ENCODE results near the gene KIAA0232. TPM values are rescaled to one million over a fixed set of nuclear protein-coding genes. Genes with fewer than 3 reads are reported as not detected.
"Not testable (repeated sequence)": the region's sequence is repeated elsewhere in the genome, so short reads cannot be mapped to it uniquely, and the experiment has no call there.

KIAA0232 gene
- polyA plus RNA-seq, 4 donors: 37.7 to 45.8 (median 44.1) TPM

DNA sequence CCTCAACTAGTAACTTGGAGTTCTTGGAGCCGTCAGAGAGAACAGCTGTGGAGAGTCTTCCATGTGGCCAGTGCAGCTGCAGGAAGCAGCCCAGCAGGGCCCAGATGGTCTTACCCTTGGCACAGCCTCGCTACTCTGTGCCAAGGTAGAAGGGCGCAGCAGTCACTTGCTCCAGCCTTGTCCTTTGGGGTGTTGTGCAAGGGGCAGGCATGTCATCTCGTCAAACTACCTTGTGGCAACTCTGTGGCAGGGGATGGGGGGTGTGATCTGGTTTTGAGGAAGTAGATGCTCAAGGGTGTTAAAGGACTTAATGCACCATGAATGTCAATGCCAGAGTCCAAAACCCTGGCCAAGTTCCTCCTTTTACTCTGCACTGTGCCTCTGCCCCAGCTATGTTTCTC, 92.9 kb downstream of the KIAA0232 start:
- no peak for DNase-seq (ENCODE audit: low read depth in 4 of 4, low spot score in 3 of 4)

DNA sequence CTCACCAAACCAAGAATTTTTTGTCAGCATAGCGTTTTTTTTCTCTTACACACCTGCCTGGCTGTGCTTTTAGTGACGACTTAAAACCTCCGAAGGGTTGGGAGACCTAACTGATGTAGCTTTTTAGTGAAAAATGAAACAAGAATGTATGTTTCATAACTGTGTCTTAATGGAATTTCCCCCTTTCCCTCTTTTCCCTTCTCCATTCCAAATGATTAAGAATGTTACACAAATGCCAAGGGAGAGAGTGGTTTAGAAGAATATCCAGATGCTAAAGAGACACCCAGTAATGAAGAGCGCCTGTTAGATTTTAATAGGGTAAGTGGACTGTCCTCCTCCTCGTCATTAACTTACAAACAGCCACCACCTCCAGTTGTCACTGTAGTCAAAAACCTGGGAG, 93.9 kb downstream of the KIAA0232 start:
- DNase-seq (ENCODE audit: low read depth in 4 of 4, low spot score in 3 of 4): no peak

DNA sequence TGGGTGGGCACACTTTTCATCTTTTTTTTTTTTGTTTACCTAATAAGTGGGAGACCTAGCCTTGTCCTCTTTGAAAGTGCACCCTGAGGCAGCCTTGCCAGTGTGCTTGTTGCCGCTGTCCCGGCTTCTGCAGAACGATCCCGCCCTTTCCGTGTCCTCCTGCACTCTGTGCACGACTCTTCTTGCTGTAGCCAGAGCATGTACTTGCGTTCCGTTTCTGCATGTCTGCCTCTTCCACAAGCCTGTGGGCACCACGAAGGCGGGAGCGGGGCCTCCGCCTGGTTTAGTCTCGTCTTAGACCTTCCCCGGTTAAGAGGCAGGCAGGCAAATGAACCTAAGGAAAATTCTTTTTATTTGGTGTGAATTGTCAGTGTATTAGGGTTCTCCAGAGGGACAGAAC, 94.5 kb downstream of the KIAA0232 start:
- DNase-seq (ENCODE audit: low read depth in 4 of 4, low spot score in 3 of 4): no peak

DNA sequence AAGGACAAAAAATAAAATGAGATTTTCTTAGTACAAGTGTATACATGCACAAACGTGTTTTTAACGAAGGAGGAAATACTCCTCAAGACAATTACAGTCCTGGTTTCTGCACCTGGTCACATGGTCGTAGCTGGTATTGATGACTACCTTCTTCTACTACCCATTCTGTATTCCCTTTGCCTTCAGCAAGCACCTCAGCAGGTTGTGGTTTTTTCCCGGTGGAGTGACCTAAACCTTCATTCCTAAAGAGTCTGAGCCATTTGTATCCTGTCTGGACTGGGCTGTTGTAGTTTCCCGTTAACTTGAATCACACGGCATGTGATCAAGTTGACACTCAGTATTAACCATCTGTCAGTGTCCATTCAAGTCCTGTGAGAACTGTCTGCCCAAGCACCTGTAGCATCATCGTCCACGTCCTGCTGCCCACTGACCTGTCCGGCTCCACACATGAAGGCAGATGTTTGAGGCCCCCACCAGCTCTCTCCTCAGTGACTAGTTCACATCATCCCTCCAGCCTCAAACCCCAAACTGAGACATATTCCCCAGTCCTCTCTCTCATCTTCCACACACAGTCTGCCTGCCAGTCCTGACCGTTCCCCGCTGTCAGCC, 96.0 kb downstream of the KIAA0232 start:
- no peak for DNase-seq (ENCODE audit: low read depth in 4 of 4, low spot score in 3 of 4)

DNA sequence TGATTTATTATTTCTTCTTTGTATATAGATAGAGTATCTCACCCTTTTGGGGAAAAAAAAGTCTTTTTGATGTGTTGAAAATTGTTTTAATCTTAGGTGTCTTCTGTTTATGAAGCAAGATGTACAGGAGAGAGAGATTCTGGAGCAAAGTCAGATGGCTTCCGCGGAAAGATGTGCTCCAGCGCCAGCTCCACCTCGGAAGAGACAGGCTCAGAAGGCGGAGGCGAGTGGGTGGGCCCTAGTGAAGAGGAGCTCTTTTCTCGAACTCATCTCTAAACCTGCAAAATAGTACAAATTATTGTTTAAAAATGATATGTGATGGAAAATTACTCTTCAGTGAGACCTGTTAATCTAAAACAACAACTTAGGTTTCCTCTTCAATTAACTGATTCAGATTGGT, 98.2 kb downstream of the KIAA0232 start:
- no peak for DNase-seq (ENCODE audit: low read depth in 4 of 4, low spot score in 3 of 4)

DNA sequence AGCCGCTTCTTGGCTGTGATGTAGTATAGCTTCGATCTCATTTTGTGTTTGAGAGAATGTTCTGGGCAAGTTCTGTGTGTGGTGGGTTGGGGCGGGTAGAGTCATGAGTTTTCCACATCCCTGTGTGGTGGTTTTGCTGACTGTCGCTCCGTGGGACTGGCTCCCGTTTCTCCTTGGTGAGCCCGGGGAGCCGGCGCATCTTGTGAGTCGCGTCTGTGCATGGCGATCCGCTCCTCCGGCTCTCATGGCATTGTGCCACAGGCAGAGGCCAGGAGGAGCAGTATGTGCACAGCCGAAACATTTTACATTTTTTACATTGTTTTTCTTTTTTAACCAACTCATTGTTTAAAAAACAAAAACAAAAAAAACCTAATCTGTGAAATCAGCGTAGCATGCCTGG, 99.4 kb downstream of the KIAA0232 start:
- DNase-seq (ENCODE audit: low read depth in 4 of 4, low spot score in 3 of 4): no peak

DNA sequence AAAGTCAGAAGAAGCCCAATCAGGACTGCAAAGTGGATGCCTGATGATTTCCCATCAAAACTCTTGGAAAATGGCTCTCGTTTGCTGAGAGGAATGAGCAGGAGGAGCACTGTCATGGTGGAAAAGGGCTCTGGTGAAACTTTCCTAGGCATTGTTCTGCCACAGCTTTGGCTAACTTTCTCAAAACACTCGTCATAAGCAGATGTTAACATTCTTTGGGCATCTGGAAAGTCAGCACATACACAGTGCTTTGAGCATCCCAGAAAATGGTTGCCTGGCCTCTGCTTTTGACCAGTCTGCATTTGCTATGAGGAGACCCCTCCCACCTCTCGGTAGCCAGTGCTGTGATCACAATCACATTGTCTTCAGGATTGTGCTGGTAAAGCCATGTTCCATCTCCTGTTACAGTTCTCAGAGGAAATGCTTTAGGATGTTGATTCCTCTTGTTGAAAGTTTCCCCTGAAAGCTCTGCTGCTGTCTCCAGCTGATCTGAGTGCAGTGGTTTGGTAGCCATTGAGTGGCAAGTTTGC, 101.9 kb downstream of the KIAA0232 start:
- no peak for DNase-seq (ENCODE audit: low read depth in 4 of 4, low spot score in 3 of 4)

DNA sequence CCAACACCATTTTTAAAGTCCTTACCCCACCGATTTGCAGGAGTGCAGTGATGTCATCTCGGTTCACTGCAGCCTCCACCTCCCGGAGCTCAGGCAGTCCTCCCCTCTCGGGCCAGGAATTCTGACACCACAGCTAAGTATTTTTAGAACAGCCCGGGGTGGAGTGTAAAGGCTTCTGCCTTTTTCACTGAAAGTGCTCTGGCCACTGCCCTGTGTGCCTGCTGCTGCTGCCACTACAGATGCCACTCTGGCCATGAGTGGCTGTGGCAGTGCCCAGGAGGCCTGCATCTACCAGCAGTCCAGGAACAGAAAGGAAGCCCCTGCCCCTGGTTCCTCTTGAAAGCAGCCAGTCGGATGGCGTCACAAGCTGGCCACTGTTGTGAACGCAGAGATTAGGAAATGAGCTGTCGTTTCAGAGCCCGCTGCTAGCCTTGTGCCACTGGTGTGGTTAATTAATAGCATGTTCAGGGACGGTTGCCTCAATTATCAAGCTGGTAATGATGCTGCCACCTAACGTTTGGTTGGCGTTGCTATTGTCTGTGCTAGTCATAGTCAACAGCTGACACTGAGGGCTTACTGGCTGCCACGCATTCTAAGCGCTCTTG, 103.5 kb downstream of the KIAA0232 start:
- DNase-seq (ENCODE audit: low read depth in 4 of 4, low spot score in 3 of 4): no peak

DNA sequence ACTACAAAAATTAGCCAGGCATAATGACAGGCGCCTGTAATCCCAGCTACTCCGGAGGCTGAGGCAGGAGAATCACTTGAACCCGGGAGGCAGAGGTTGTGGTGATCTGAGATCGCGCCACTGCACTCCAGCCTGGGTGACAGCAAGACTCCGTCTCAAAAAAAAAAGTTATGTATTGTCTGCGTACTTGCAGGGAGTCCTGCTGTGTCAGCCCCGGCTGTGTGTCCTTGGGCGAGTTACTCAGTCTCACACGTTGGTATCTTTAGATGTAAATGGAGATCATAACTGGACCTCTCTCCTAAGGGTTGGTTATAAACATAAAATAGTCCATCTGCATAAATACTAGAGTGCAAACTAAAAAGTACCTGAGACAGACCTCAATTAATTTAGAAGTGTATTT, 104.4 kb downstream of the KIAA0232 start:
- no peak for DNase-seq (ENCODE audit: low read depth in 4 of 4, low spot score in 3 of 4)

DNA sequence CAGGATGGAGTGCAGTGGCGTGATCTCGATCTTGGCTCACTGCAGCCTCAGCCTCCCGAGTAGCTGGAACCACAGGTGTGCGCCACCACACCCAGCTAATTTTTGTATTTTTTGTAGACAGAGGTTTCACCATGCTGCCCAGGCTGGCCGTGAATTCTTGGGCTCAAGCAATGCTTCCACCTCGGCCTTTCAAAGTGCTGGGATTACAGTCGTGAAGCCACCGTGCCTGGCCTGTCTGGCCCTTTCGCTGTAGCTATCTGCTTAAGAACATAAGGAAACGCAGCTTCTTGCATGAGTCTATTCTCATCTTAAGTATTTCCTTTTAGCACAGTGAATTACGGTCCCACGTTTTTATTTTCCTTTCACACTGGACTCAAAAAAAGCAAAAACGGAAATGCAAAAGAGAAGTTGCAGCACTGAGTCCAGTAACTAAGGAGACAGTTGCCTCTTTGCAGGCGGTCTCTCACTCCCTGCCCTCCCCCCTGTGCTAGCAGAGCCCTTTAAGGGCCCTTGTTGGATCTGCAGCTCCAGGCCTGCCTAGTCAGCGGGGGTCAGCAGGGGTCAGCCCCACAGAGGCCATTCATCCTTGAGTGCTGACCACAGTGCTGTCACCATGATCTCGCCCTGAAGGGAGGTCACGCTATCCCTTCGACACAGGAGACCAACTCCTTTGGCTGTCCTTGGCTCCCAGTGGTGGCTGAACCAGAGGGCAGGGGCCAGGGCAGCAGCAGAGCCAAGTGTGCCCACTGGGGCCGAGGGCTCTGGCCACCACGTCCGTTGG, 105.3 kb downstream of the KIAA0232 start:
- DNase-seq (ENCODE audit: low read depth in 4 of 4, low spot score in 3 of 4): no peak

DNA sequence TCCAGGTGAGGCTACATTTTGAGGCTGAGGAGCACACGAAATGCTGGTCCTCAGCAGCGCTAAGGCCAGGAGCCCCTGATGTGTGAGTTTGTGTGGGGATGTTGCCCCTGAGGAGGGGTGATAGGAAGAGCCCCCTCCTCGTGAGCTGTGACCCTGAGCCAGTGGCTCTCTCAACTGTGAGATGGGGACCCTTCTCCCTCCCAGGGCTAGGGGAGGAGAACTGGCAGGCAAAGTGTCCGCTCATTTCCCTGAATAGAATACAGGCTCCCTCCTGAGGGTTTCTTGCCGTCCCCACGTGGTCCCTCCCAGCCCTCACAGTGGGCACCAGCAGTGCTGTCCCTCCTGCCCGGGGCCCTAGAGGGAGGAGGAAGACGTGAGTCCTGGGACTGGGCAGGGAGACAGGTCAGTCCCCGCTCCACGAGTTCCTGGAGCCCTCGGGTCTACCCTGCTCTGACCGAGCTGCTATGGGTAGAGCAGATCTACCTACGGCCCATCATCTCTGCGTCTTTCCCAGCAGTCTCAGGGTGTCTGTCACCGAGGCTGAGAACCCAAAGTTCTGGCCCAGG, 106.1 kb downstream of the KIAA0232 start:
- no peak for DNase-seq (ENCODE audit: low read depth in 4 of 4, low spot score in 3 of 4)

DNA sequence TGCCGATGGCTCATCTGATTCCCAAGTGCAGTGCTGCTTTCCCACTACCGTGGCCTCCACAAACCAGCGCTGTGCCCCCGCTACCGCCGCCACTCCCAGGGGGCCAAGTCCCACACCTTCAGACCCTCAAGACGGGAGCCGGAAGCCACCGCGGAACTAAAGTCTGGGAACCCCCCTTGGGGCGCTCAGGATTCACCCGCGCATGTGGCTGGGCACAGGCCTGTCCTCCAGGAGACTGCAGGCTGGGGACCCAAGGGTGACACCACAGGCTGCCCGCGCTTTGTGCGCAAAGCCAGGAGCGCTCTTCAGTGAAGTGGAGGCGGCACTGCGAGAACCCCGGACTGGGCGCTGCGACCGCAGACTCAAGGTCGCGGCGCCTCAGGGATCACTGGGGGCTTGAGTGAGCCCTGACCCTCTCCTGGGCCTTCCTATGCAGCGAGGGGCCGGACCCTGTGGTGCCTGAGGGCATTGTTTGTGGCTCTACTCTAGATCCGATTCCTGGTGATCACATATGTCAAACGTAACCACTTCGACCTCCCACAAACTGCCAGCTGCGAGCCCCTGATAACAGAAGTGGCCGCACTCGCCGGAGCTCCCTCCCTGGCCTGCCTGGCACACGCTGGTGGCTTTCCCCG, 106.7 kb downstream of the KIAA0232 start:
- no peak for DNase-seq (ENCODE audit: low read depth in 4 of 4, low spot score in 3 of 4)

DNA sequence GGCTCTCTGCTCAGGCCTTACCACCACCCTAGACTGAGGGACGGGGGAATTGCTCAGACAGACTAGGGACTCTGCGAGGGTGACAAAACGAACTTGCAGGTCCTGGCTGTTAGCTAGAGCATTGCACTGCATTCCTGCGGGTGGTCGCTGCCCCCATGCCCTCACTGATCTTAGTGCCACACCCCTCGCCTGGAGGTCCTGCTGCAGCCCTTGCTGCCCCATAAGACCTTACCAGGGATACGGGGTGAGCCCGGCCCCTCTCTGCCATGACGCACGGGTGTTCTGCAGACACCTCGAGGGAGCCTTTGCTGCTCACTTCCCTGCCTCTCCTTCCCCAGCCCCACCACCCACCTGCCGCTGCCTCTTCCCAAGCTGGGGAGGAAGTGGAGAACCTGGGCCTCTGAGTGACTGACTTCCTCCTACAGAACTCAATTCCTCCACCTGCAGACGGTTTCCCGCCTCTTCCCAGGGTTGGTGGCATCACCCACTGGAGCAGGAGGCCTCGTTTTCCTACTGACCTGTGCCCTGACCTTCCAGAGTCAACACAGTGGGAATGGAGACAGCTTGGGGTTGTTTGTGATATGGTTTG, 107.3 kb downstream of the KIAA0232 start:
- no peak for DNase-seq (ENCODE audit: low read depth in 4 of 4, low spot score in 3 of 4)

DNA sequence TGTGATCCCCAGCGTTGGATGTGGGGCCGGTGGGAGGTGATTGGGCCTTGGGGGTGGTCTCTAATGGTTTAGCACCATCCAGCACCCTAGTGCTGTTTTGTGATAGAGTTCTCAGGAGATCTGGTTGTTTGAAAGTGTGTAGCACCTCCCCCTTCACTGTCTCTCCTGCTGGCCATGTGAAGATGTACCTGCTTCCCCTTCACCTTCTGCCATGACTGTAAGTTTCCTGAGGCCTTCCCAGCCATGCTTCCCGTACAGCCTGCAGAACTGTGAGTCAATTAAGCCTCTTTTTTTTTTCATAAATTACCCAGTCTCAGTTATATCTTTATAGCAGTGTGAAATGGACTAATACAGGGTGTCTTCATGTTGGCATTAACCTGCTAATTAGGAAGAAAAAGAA, 107.8 kb downstream of the KIAA0232 start:
- DNase-seq (ENCODE audit: low read depth in 4 of 4, low spot score in 3 of 4): no peak

DNA sequence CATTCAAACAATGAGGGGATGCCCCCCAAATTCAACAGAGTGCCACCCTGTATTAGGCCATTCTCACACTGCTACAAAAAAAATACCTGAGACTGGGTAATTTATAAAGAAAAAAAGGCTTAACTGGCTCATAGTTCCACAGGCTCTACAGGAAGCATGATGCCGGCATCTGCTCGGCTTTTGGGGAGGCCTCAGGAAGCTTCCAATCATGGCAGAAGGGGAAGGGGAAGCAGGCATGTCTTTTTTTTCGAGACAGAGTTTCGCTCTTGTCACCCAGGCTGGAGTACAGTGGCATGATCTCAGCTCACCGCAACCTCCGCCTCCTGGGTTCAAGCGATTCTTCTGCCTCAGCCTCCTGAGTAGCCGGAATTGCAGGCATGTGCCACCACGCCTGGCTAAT, 108.4 kb downstream of the KIAA0232 start:
- not testable (repeated sequence) for DNase-seq (ENCODE audit: low read depth in 4 of 4, low spot score in 3 of 4)

DNA sequence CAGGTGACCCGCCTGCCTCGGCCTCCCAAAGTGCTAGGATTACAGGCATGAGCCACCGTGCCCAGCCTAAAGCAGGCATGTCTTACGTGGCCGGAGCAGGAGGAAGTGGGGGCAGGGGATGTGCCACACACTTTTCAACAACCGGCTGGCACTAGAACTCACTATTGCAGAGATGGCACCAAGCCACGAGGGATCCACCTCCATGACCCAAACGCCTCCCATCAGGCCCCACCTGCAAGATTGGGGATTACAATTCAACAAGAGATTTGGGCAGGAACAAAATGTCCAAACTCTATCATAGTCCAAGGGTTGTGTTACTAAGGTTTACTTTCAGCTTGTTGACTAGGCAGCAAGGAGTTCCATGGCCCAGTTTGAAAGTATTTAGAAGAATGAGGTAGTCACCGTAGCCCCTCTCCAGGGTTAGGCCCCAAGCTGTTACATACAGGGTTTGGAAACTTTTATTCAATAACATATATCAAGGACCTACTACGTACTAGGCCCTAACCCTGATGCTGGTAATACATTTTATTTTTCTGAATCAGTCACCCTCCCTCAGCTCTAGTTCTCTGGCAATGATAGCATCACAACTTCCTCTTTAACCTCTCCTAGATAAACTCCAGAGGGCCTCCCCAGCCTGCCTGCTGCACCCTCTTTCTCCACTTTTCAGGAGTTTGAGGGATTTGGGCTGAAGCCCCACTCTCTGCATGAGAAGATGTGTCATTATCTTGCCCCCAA, 109.1 kb downstream of the KIAA0232 start:
- no peak for DNase-seq (ENCODE audit: low read depth in 4 of 4, low spot score in 3 of 4)

DNA sequence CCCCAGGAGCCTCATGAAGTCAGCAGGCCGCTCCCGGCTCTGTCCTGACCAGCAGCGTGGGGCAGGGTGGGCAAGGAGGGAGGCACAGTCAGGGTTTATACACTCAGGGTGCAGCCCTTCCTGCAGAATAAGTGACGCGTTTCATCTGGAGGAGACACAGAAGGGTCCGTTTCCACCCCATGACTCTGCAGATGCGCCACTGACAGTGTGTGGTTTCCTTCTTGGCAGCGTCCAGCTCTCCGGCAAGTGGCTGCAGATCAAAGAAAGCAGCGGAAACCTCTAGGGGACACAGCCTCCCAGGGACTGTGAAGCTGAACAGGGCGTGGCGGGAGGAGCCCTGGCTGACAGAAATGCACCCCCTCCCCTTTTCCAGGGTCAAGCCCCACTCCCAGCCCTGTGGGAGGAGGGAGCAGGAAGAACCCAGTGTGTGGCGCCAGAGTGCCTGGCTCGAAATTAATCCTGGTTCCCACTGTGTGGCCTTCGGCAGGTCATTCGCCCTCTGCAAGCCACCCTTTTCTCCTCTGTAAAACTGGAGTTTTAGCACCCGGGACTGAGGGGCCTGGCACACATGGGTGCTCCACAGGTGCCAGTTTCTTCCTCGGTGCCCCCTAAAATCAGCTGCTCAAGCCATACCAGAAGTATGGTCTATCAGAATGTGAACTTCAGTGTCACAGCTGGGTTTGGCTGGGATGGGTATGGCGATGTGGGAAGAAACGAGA, 109.8 kb downstream of the KIAA0232 start:
- no peak for DNase-seq (ENCODE audit: low read depth in 4 of 4, low spot score in 3 of 4)

DNA sequence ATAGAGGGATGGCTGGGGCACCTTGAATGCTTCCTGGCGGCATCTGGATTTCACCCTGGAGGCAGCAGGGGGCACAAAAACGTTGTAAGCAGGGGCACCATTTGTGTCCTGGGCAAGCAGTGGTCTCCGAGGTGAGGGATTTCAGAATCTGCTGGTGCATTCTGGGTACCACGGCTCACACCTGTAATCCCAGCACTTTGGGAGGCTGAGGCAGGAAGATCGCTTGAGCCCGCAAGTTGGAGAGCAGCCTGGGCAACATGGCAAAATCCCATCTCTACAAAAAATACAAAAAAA, 110.3 kb downstream of the KIAA0232 start:
- no peak for DNase-seq (ENCODE audit: low read depth in 4 of 4, low spot score in 3 of 4)

DNA sequence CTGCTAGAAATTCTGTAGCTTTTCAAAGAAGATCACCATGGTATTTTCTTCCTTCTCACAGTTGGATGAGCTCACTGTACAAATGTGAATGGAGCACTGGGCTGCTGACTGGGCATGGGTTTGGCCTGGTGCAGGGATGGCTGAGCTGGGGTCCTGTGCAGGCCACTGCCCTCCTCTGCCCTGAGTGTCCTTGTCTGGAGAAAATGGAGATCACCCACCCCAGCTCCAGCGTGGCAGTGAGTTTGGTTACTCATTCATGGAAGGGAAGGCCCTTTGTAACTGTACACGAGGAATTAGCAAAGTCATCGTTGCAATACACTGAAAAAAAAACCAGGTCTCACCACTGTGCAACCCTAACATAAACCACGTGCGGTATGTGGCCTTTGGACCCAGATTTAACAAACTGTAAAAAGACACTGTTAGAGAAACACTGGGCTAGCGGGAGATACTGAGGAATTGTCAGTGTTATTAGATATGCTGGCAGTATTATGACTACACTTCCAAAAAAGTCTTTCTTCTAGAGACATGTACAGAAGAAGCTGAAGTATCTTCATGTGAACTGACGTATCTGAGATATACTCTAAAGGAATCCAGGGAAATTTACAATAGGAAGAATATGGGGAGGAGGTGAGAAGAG, 111.0 kb downstream of the KIAA0232 start:
- DNase-seq (ENCODE audit: low read depth in 4 of 4, low spot score in 3 of 4): no peak
